Measurements from ENCODE around the gene PUDP.
A peak's percentile ranks its signal among the peaks of the same experiment; 100 is the strongest.
"Not testable (repeated sequence)": the region's sequence is repeated elsewhere in the genome, so short reads cannot be mapped to it uniquely, and the experiment has no call there.

PUDP gene

DNA sequence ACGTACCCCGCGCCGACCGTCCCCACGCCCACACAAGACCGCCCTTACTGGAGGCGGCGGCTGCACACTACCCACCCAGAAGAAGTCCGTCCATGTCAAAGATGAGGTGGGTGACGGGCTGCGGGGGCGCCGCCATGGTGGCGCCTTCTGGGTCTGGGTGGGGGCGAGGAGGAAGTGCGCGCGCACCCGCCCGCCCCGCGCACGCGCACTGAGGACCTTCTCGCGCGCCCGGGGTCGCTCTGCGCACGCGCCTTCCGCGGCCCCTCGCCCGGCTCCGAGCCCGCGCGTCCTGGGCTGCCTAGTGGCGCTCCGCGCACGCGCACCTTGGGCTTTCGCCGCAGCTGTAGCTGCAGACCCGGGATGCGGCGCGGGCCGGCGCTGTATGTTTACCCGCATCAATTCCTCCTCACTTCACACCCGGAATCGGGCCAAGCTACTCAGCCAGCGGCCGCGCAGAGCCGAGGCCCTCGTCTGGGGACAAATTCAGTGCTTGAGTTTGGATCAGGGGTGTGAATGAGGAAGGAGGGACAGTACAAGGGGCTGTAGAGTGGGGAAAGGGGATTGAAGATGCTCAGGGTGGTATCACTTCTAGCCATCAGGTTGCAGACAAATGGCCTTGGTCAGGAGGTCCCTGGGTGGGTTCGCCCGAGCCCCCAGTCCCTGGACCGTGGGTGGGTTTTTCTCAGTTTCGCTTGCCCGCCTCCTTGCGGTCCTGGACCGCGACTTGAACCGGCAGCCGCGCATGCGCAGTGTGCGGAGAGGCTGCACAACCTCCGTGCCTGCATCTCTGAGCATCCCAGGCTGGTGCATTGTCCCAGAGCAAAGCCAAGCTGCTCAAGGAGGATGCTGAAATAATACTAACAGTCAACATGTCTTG is at the start of gene PUDP:
Gene PUDP, minus strand, starts transcription at position 176 of the 877 bp plus-strand sequence. Its CDS starts 40 bp downstream, at position 136.
- peak; percentile 78 for DNase-seq (ENCODE audit: low spot score)

DNA sequence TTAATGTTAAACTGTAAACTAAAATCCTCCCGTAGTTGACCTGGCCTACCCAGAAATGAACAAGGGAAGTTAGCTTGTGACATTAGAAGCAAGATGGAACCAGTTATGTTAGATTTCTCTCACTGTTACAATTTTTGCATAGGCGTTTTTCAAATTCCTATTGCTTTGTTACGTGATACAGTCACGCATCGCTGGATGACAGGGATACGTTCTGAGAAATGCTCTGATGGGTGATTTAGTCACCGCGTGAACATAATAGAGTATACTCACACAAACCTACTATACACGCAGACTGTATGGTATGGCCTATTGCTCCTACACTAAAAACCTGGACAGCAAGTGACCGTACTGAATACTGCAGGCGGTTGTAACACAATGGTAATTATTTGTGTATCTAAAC is 46.7 kb upstream of the PUDP start:
- DNase-seq (ENCODE audit: low spot score): no peak

DNA sequence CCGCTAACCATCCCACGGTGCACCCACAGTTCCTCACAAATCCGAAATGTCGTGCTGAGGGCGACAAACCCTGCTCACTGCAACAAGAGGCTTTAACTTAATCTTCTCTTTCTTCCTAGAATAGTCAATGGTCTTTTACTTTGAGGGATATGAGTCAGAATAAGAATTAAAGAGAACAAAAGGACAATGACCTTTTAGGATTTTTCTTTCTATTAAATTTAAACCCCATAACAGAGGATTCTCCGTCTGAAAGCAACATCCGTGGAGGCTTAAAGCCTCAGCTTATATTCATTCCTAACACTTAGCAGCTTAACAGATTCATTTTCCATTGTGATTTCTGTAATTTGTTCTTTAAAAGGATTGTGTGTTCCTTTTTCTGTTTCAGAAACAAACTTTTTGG is 44.9 kb upstream of the PUDP start:
- no peak for DNase-seq (ENCODE audit: low spot score)

DNA sequence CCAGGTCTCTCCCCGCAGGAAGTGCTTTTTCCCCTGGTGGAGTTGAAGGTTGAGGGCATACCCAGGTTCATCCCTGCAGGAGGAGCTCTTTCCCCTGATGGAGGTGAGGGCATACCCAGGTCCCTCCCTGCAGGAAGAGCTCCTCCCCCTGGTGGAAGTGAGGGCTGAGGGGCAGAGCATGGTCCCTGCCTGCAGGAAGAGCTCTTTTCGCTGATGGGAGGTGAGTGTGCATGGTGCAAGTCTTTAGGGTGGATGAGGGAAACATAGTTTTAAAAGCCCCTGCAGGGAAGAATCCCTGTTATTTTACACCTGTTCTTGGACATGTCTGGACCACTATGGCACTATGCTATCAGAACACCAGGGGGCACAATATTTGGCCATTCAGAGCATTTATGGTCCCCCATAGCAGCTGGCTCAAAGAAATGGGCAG is 43.7 kb upstream of the PUDP start:
- no peak for DNase-seq (ENCODE audit: low spot score)

DNA sequence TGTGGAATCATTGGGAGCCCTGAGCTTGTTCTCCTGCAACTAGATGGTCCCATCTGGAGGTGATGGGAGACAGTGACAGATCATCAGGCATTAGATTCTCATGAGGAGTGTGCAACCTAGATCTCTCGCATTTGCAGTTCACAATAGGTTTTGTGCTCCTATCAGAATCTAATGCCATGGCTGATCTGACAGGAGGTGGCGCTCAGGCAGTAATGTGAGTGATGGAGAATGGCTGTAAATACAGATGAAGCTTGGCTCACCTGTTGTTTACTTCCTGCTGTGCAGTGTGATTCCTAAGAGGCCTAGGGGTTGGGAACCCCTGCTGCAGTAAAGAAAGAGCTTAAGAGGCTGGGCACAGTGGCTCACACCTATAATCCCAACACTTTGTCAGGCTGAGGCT is 42.2 kb upstream of the PUDP start:
- DNase-seq (ENCODE audit: low spot score): no peak

DNA sequence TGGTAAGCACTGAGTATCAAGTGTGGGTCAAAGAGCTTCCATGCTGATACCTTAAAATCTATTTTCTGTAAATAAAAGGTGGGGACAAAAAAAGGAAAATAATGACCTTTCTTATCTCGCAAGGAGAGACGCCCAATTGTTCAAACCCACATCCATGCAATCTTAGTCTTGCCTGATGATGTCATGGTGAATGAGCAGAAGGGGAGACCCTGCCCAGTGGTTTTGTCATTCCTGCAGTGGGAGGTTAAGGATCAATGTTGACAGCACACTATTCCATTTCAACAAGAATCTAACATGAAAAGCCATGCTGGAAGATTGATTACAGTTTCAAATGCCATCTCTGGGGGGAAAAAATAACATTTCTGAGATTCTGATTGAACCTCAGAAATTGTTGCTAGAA is 40.7 kb upstream of the PUDP start:
- no peak for DNase-seq (ENCODE audit: low spot score)

DNA sequence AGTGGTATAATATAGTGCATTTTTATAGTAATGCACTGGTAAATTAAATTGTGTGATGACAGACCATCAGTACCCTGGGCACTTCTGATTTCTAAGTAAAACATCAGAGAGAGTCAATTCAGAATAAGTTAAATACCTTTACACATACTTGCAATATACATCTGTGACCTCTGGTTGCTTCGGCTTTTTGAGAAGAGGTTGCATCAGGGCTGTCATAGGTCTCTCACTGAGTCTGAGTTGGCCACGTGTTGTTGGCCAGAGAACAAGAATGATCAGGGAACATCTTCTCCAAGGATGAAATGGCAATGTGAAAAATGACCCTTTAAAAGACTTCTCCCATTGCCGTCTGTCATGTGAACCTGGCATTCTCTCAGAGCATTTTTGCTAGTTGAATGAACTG is 36.9 kb upstream of the PUDP start:
- no peak for DNase-seq (ENCODE audit: low spot score)

DNA sequence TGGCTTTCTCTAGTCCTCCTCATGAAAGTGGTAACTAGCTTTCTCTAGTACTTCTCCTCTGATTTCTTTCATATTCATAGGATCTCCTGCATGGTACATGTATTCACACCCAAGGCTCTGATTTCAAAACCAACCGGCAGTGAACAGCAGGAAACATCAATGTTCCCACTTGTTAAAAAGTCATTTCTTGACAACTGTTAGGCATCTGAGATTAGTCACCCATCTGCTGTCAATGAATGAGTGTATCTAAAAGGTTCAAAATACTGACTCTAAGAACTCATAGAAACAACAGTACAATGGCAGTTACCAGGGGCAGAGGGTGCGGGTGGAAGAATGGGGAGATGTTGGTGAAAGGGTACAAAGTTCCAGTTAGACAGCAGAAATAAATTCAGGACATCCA is 31.5 kb upstream of the PUDP start:
- DNase-seq (ENCODE audit: low spot score): no peak

DNA sequence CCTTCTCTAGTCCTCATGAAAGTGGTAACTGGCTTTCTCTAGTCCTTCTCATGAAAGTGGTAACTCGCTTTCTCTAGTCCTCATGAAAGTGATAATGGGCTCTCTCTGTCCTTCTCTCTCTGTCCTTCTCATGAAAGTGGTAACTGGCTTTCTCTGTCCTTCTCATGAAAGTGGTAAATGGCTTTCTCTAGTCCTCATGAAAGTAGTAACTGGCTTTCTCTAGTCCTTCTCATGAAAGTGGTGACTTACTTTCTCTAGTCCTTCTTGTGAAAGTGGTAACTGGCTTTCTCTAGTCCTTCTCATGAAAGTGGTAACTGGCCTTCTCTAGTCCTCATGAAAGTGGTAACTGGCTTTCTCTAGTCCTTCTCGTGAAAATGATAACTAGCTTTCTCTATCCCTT is 30.9 kb upstream of the PUDP start:
- DNase-seq (ENCODE audit: low spot score): not testable (repeated sequence)

DNA sequence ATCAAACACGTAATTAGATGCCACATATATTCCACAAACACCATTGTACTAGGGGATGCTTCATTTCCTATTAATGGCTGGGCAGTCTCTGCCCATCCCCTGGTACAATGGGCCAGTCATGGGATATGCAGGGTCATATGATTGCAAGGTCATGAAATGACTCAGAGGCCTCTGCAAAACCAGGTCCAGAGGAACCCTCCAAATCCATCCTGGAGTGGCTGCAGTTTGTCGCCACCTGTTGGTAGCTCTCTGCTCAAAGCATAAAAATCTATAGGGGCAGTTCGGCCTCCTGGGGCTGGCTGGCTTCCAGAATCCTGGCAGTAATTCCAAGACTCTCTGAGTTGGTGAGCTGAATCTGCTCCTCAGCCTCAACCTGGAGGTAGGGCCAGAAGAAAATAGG is 22.9 kb upstream of the PUDP start:
- no peak for DNase-seq (ENCODE audit: low spot score)

DNA sequence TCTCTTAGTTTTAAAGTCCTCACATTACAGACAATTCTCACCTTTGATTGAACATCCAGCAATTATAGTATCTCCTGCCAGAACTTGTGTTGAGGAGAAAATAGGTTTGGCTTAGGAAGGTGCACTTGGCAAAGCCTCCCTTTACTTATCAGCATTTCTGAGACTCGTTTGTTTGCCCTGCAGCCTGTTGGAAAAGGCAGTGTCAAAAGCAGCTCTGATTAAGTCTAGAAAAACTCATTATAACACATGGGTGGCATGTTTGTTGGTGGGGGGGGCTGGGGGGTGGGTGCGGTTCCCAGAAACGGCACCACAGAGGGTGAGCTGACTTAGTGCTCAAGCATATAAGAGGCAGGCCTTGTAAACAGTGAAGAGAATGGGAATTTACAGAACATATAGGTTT is 21.7 kb upstream of the PUDP start:
- no peak for DNase-seq (ENCODE audit: low spot score)

DNA sequence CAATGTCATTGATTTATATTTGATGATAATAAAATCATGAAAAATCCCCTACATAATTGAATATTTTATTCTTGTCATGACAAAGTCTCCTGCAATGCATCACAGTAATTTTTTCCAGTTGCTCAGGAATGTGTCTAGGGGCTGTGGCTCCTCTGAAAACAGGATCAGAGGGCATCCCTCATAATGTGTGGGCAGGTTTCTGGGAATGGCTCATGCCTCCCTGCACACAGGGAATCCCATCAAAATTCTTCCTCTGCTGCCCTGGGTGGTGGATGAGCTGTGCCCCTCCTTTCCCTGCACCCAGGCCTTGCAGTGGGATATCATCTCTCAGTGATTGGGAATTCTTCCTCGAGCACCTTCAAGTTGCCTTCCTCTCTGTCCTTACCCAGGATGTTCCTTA is 20.4 kb upstream of the PUDP start:
- DNase-seq (ENCODE audit: low spot score): no peak

DNA sequence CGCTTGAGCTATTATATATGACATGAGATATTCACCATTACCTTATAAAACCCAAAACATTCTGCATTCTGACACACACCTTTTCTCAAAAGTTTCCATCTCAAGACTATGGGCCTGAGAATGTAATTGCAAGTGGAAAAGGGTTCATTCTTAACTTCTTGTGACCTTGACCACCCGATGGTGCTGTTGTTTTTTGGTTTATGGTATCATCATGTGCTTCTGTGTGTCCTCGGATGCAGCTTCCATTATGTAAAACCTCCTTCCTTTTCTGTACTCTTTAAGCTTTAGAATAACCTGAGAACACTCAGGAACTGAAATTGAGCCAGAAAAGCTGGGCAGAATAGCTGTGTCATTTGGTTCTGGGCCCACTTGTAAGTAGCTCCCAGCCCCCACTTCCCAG is 16.2 kb upstream of the PUDP start:
- no peak for DNase-seq (ENCODE audit: low spot score)

DNA sequence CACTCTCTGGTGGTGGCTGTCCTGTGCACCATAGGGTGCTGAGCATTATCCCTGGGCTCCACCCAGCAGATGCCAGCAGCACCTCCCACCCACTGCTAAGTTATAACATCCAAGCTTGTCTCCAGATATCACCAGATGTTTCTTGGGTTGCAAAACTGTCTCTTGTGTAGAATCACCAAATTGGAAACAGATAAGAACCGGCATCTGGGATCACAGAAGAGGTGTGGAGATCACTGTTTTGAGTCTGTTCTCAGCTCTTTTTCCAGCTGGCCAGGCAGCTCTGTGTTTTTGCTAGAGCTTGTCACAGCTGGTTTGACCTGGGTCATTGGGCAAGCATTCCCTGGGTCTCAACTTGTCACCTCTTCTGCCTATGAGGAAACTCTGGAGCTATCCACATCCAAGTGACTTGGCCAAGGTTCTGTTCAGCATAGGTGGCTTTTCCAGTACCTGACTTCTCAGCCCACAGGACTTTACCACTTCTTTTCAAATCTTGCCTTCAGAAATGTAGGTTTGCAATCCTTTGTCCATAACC is 15.3 kb upstream of the PUDP start:
- no peak for DNase-seq (ENCODE audit: low spot score)

DNA sequence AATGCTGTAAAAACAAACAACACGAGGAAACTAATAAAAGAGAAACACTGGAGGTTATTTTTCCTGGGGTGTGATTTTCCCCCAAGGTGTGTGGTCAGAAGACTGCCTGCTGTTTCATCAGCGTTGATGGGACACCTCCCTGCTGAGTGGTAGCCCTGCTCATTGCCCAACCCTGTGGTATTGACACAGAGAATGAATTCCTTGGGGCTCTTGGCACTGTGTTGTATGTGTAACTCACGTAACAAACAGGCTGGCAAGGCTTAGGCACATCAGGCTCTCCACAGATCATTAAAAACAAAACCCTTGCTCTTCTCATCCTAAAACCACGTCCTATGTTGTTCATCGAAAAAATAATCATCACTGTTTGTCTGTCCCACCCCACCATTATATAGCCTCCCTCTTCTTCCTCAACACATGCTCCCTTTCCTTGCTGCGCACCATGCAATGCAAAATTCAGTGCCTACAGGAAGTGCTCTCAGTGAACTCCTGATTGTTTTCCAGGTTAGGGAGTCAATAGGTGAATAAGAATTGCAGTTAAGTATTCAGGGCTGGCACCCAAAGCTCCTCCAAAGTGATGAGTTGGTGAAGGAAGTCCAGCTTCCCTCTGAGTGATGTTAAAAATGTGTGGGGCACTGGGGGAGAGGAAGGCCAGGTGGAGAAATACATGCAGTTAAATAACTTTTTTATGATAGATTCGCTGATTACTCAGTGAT is 11.4 kb upstream of the PUDP start:
- DNase-seq (ENCODE audit: low spot score): peak; percentile 53

DNA sequence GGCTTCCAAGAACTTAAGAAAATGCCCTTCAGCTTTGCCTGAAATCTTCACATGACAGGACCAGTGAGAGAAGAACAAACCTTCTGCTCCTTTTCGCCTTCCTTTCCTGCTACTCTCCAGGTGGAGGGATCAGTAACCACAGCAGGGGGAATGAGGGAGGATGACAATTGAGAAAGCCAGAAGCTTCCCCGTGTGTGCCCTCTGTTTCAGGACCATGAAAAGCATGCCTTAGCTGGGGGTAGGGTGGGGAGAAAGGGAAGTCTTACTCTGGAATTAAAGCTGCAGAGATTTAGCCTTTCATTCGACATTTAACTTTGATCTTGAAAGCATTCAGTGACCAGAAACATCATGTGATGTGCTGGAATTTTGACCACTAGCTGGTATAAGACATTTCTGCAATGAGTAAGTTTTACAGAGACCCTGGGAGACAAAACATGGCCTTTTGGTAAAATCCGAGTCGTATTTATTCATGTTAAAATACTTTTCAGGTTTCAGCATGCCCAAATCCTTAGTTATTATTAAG is 10.6 kb upstream of the PUDP start:
- no peak for DNase-seq (ENCODE audit: low spot score)

DNA sequence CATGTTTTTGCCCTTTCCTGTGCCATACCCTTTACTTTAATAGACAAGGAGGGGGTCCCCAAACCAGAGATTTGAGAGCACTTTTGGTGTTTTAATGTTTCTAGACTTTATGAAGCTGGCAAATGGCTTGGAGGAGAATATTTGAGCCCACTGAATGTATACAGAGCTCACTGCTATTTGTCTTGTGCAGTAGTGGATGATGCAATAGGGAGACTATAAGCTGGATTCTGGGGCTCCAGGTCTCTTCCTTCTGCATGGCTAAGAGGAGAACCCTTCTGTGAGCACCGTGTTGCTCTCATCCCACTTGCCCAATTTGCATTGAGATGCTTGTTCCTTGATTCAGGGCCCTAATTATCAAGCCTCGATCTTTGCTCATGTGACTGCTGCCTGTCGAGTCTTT is 8.9 kb upstream of the PUDP start:
- DNase-seq (ENCODE audit: low spot score): no peak

DNA sequence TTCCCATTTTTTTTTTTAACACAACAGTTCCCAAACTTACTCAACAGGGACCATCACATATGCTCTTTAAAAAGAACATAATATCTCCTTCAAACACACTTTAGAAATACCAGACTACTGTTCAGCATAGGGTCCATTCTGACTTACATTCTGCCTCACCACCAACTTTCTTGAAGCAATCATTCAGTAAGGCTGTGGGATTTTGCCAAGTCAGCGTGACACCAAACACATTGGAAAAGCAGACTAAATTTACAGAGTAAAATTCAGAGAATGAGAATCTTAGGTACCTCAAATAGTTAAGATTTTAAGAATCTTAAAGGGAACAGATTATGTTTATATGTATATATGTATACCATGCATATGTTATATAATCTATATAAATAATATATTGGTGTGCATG is 7.2 kb upstream of the PUDP start:
- DNase-seq (ENCODE audit: low spot score): no peak

DNA sequence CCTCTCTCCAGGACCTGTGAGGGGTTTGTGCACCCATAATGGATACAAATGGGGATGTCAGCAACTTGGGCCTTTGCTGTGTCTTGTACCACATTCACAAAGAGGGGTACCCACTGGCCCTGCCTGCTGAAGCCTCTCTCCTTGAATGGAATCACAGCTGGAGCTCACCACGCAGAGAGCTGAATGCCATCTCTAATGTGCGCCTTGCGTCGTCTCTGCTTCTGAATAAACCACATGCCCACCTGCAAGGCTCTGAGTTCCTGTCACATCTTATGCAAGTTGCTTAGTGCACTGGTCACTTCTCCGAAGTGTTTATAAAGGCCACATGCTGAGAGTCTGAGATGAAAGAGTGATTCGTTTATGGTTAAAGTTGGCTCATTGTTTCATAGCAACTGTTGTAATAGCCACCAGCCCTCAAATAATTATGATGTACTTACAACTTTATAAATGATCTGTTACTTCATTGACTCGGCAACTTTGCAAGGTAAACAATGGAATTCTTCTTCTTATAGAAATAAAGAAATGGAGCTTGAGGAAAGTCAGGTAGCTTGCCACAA is 6.2 kb upstream of the PUDP start:
- no peak for DNase-seq (ENCODE audit: low spot score)

DNA sequence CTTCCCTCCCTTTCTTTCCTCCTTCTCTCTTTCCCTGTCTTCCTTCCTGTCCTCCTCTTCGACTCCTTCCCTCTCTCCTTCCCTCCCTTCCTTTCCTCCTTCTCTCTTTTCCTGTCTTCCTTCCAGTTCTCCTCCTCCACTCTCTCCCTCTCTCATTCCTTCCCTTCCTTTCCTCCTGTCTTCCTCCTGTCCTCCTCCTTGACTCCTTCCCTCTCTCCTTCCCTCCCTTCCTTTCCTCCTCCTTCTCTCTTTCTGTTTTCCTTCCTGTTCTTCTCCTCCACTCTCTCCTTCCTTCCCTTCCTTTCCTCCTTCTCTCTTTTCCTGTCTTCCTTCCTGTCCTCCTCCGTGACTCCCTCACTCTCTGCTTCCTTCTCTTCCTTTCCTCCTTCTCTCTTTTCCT is 5.3 kb upstream of the PUDP start:
- no peak for DNase-seq (ENCODE audit: low spot score)

DNA sequence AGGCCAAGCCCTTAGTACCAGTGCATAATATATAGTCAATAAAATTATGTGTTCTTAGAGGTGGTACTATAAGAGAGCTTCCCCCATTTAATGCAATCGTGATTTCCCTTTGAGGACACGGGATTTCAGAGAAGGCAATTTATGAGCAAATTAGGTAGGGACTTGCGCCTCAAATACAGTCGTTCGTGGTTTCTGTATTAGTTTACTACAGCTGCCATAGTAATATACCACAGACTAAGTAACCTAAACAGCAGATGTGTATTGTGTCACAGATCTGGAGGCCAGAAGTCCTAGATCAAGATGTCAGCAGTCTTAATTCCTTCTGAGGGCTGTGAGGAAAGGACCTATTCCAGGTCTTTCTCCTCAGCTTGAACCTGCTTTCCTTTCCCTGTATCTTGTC is 1.5 kb upstream of the PUDP start:
- no peak for DNase-seq (ENCODE audit: low spot score)

DNA sequence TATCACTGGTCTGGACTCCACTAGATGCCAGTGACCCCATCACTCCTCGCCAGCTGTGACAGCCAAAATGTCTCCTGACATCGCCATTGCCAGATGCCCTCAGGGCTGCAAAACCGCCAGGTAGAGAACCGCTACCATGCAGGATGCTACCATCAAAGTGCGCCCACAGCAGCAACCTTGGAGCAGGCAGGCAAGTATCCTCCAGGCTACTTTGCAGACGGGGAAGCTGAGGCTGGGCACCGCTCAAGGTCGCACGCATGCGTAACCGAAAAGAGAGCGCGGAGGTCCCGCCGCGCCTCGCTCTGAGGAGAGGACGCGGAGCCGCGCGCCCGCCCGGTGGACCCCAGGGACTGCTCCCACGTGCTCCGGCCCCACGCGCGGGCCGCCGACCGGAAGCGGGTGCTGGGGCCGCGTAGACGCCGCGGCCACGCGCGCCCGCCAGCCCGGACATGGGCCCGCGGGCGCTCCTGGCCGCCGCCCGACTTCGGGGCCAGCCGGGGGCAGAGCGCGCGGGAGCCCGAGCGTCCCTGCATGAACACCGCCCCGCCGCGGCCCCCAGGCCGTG is 458 bp downstream of the PUDP start, which contains the start of gene STS:
Gene STS, plus strand, starts transcription at position 300 of the 565 bp plus-strand sequence. CDS start 105,488 bp downstream, outside the sequence.
- no peak for DNase-seq (ENCODE audit: low spot score)

Data from LoVo (cell line).